Measurements from ENCODE around the gene FBXL14.

DNA sequence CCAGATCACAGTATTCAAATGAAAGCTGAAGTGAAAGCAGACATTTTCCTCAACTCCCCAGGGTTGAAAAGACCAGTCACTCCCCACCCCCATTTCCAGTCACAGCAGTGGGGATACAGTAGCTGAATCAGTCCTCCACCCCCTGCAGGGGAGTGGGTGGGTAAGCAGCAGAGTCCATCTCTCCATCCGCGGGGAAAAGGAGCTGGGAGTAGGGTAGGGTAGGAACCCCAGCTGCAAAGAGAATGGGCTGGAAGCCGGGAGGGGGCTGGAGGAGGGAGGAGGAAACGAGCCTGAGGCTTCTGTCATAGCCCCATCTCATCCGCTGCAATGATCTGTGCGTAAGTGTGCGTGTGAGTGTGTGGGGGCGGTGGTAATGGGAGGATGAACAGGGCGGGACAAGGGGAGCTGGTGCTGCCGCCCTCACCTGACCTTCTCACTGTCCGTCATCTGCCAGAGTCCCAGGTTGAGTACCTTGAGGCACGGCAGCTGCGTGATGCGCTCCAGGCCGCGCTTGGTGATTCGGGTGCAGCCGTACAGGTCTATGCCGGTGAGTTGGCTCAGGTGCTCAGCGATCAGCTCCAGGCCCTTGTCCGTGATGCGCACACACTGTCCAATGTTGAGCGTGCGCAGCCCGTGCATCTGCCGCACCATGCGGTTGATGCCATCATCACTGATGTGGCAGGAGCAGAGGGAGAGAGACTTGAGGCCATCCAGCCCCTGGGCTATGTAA, 1.8 kb downstream of the FBXL14 start:
- TF ChIP-seq POLR2A (IDR thresholded peaks at IDR 0.05) (no peak), POLR2AphosphoS5 (IDR thresholded peaks at IDR 0.05) (no peak), EP300 (IDR thresholded peaks at IDR 0.05) (no peak)
- TF ChIP-seq, protein P1, sequence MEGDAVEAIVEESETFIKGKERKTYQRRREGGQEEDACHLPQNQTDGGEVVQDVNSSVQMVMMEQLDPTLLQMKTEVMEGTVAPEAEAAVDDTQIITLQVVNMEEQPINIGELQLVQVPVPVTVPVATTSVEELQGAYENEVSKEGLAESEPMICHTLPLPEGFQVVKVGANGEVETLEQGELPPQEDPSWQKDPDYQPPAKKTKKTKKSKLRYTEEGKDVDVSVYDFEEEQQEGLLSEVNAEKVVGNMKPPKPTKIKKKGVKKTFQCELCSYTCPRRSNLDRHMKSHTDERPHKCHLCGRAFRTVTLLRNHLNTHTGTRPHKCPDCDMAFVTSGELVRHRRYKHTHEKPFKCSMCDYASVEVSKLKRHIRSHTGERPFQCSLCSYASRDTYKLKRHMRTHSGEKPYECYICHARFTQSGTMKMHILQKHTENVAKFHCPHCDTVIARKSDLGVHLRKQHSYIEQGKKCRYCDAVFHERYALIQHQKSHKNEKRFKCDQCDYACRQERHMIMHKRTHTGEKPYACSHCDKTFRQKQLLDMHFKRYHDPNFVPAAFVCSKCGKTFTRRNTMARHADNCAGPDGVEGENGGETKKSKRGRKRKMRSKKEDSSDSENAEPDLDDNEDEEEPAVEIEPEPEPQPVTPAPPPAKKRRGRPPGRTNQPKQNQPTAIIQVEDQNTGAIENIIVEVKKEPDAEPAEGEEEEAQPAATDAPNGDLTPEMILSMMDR (IDR thresholded peaks at IDR 0.05), result no peak
